SK-N-SH treated with all-trans-retinoic acid at 6 μM for 48 hours (cell line): ENCODE measurements around the gene GPC3.

Experiments used
- ARNTL ChIP-seq: fragments of 450-650 bp; formaldehyde crosslinking; IDR thresholded peaks from 2 replicates; pipeline ENCODE4 v1.5.0; 2020; ENCODE audit warnings: low read depth, mild to moderate bottlenecking, moderate library complexity, borderline replicate concordance
- CREB5 ChIP-seq: fragments of 250-450 bp; sonication (Bioruptor Pico); IDR thresholded peaks from 2 replicates; pipeline ENCODE4 v1.5.1; 2020; ENCODE audit warnings: low read depth, mild to moderate bottlenecking, moderate library complexity
- PATZ1 ChIP-seq: fragments of 250-450 bp; sonication (Bioruptor Pico); IDR thresholded peaks from 2 replicates; pipeline ENCODE4 v1.8.0; 2020; ENCODE audit warnings: mild to moderate bottlenecking, moderate library complexity, borderline replicate concordance
- PPARA ChIP-seq: fragments of 250-450 bp; sonication (Bioruptor Pico); IDR thresholded peaks from 2 replicates; pipeline ENCODE4 v1.5.0; 2020; ENCODE audit warnings: mild to moderate bottlenecking, borderline replicate concordance
- RARB ChIP-seq: fragments of 250-450 bp; sonication (Bioruptor Pico); IDR thresholded peaks from 2 replicates; pipeline ENCODE4 v1.8.0; 2021; ENCODE audit warnings: mild to moderate bottlenecking, moderate library complexity

GRCh38 chrX:133681421-133681820 is 304.0 kb downstream of the GPC3 start:
- no peak for TF ChIP-seq PPARA (CRISPR knock-in tag)
- TF ChIP-seq ARNTL: no peak
- TF ChIP-seq RARB (CRISPR knock-in tag): no peak
- TF ChIP-seq CREB5 (CRISPR knock-in tag): no peak
- no peak for TF ChIP-seq PATZ1
